Measurements from ENCODE around the gene MEG3.

DNA sequence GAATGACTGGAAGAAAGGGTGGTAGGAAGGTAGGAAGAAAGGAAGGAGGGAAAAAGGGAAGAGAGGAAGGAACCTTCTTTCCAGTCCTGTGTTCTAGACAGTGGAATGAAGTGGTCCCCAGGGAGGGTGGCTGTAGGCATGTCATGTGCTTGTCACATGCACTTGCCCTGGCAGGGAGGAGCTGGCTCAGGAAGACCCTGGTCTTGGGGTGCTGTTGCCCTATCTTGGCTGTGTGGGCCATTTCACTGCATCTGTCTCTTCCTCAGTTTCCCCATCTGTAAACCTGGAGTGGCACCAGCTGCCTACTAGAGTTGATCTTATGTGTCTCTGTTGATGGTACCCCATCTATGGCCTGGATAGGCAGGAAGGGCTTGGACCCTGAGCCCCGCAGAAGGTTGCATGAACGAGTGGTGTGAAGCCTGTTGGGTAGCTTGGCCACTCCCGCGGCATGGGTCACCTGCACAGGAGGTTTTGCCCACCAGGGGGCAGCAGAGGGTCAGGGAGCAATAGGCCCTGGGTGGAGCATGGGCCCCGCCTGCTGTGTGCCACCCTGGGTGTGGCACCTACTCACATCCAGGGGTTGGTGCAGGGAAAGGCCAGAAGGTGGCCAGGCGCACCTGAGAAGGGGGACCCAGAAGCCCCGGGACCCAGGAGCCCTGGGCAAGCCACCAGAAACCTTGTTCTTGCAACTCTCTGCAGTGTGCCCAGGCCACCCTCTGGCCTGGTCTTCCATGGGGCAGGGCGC lies 25.1 kb downstream of the MEG3 start:
- no peak for TF ChIP-seq EZH2 (IDR thresholded peaks at IDR 0.05; ENCODE audit: low read depth)
- TF ChIP-seq, protein P1, sequence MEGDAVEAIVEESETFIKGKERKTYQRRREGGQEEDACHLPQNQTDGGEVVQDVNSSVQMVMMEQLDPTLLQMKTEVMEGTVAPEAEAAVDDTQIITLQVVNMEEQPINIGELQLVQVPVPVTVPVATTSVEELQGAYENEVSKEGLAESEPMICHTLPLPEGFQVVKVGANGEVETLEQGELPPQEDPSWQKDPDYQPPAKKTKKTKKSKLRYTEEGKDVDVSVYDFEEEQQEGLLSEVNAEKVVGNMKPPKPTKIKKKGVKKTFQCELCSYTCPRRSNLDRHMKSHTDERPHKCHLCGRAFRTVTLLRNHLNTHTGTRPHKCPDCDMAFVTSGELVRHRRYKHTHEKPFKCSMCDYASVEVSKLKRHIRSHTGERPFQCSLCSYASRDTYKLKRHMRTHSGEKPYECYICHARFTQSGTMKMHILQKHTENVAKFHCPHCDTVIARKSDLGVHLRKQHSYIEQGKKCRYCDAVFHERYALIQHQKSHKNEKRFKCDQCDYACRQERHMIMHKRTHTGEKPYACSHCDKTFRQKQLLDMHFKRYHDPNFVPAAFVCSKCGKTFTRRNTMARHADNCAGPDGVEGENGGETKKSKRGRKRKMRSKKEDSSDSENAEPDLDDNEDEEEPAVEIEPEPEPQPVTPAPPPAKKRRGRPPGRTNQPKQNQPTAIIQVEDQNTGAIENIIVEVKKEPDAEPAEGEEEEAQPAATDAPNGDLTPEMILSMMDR (conservative IDR thresholded peaks at IDR 0.05) = peak; percentile 77

Data from PC-9 (cell line).